ENCODE results near the gene DNAH8. TPM values are rescaled to one million over a fixed set of nuclear protein-coding genes. Genes with fewer than 3 reads are reported as not detected.

Gene DNAH8
- total RNA-seq, 1 experiment from 2014 or later, result not detected

- DNase-seq (ENCODE audit: low read depth, low spot score) (no peak), ATAC-seq (no peak)
- H3K27me3 ChIP-seq (ENCODE audit: insufficient read depth, low read length), result no peaks in the 10 kb centered on the region
- peaks cover 0 to 5% of the 10 kb centered on the region in 2 experiments; a peak in 2 of 4 replicates for H3K36me3 ChIP-seq (ENCODE audit: control insufficient read depth in 1 of 2, insufficient read depth in 2 of 2, low read length in 2 of 2)
- intact Hi-C loops (cut with micrococcal nuclease), result no loop called here
- no peak overlapping the region for H3K9ac ChIP-seq (ENCODE audit: low read length)
- TF ChIP-seq TCF7L2 (IDR thresholded peaks at IDR 0.05; ENCODE audit: borderline replicate concordance, extremely low read depth, insufficient read depth, insufficient read length) (no peak), CEBPB (IDR thresholded peaks at IDR 0.05; ENCODE audit: low read depth) (no peak), SIN3A (IDR thresholded peaks at IDR 0.05; ENCODE audit: low read depth) (no peak), YY1 (IDR thresholded peaks at IDR 0.05; ENCODE audit: extremely low read depth, insufficient replicate concordance, low read depth, low read length) (no peak)
- TF ChIP-seq, protein P1, sequence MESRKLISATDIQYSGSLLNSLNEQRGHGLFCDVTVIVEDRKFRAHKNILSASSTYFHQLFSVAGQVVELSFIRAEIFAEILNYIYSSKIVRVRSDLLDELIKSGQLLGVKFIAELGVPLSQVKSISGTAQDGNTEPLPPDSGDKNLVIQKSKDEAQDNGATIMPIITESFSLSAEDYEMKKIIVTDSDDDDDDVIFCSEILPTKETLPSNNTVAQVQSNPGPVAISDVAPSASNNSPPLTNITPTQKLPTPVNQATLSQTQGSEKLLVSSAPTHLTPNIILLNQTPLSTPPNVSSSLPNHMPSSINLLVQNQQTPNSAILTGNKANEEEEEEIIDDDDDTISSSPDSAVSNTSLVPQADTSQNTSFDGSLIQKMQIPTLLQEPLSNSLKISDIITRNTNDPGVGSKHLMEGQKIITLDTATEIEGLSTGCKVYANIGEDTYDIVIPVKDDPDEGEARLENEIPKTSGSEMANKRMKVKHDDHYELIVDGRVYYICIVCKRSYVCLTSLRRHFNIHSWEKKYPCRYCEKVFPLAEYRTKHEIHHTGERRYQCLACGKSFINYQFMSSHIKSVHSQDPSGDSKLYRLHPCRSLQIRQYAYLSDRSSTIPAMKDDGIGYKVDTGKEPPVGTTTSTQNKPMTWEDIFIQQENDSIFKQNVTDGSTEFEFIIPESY (IDR thresholded peaks at IDR 0.05; ENCODE audit: extremely low read depth, insufficient replicate concordance, low read length), result no peak
- no peaks in the 10 kb centered on the region for H3K9me2 ChIP-seq (ENCODE audit: insufficient read depth)
- ChIA-PET RAD21 (ENCODE audit: low non-redundant PET in 1 of 2, low total read pairs in 2 of 2, uncharacterized antibody in 2 of 2, unreplicated experiment in 2 of 2) (interaction anchor here in 1 of 2 experiments (0.6 kb wide), 1 partner anchor 44 kb away, joined by 3 read pairs; no protein-coding TSS in a partner anchor), POLR2A (no interaction called here), CTCF (no interaction called here)
- H2AFZ ChIP-seq (ENCODE audit: low read depth, low read length, poor library complexity, severe bottlenecking), result no peak overlapping the region
- H4K20me1 ChIP-seq (ENCODE audit: insufficient read depth), result peaks cover 26% of the 10 kb centered on the region; the same call in 1 of the 2 replicates
- H3K27ac ChIP-seq (ENCODE audit: low read depth, low read length), result no peak overlapping the region
- H3K4me1 ChIP-seq (ENCODE audit: control insufficient read depth in 1 of 2, insufficient read depth in 2 of 2, low read length in 2 of 2), result no peaks in the 10 kb centered on the region
- BruUV-seq (replicated peaks), result no TSS peak
- no peaks in the 10 kb centered on the region for H3K9me3 ChIP-seq (ENCODE audit: control insufficient read depth in 1 of 2, insufficient read depth in 1 of 2, low read depth in 1 of 2, low read length in 2 of 2)
- H3K79me2 ChIP-seq (ENCODE audit: insufficient read depth, low read length), result peaks cover 95% of the 10 kb centered on the region
- no peak overlapping the region for H3K4me2 ChIP-seq (ENCODE audit: low read length)
- H3K4me3 ChIP-seq (replicated peaks in 1 of 2; ENCODE audit: low read depth in 1 of 2, low read length in 2 of 2), result no peak overlapping the region
Observed at GRCh38 chr6:38695227-38695900, 19.7 kb upstream of the DNAH8 start.

DNA sequence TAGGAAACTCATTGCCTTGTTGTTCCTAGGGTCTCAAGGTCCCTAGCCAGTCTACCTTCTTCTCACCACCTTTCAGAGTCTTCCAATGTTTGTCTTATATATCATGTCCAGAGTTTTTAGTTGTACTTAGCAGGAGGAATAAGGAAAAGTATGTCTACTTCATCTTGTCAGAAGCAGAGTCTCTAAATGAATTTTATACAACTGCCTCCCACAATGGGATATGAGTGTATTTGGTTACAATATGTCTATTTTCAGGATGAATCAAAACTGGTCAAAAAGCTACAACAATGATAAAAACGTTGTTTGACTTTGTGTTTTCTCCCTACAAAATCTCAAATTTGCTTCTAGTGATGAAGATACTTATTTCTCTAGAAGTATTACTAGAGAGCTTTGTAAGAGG is 19.2 kb upstream of the DNAH8 start:
- Histone ChIP-seq H2AFZ (ENCODE audit: low read depth, low read length, poor library complexity, severe bottlenecking) (no peak overlapping the region), H3K27ac (ENCODE audit: low read depth, low read length) (no peak overlapping the region), H3K4me3 (replicated peaks in 1 of 2; ENCODE audit: low read depth in 1 of 2, low read length in 2 of 2) (no peak overlapping the region), H4K20me1 (ENCODE audit: insufficient read depth) (peaks cover 24% of the 10 kb centered on the region; the same call in 1 of the 2 replicates), H3K9me3 (ENCODE audit: control insufficient read depth in 1 of 2, insufficient read depth in 1 of 2, low read depth in 1 of 2, low read length in 2 of 2) (no peaks in the 10 kb centered on the region), H3K9ac (ENCODE audit: low read length) (no peak overlapping the region), H3K4me2 (ENCODE audit: low read length) (no peak overlapping the region), H3K4me1 (ENCODE audit: control insufficient read depth in 1 of 2, insufficient read depth in 2 of 2, low read length in 2 of 2) (no peaks in the 10 kb centered on the region), H3K36me3 (ENCODE audit: control insufficient read depth in 1 of 2, insufficient read depth in 2 of 2, low read length in 2 of 2) (peaks cover 0 to 10% of the 10 kb centered on the region in 2 experiments; a peak in 2 of 4 replicates), H3K9me2 (ENCODE audit: insufficient read depth) (no peaks in the 10 kb centered on the region), H3K79me2 (ENCODE audit: insufficient read depth, low read length) (peaks cover 95% of the 10 kb centered on the region), H3K27me3 (ENCODE audit: insufficient read depth, low read length) (no peaks in the 10 kb centered on the region)
- ChIA-PET RAD21 (ENCODE audit: low non-redundant PET in 1 of 2, low total read pairs in 2 of 2, uncharacterized antibody in 2 of 2, unreplicated experiment in 2 of 2) (no interaction called here), CTCF (no interaction called here), POLR2A (no interaction called here)
- DNase-seq (ENCODE audit: low read depth, low spot score) (no peak), ATAC-seq (no peak)
- BruUV-seq (replicated peaks), result no TSS peak
- intact Hi-C loops (cut with micrococcal nuclease), result no loop called here
- TF ChIP-seq CBX3 (IDR thresholded peaks at IDR 0.05; ENCODE audit: low read depth), result no peak
- TF ChIP-seq SIN3A (IDR thresholded peaks at IDR 0.05; ENCODE audit: low read depth), result no peak
- TF ChIP-seq, protein P1 (IDR thresholded peaks at IDR 0.05; ENCODE audit: extremely low read depth, insufficient replicate concordance, low read length), result no peak
- no peak for TF ChIP-seq JUND (IDR thresholded peaks at IDR 0.05)
- TF ChIP-seq, protein P2, sequence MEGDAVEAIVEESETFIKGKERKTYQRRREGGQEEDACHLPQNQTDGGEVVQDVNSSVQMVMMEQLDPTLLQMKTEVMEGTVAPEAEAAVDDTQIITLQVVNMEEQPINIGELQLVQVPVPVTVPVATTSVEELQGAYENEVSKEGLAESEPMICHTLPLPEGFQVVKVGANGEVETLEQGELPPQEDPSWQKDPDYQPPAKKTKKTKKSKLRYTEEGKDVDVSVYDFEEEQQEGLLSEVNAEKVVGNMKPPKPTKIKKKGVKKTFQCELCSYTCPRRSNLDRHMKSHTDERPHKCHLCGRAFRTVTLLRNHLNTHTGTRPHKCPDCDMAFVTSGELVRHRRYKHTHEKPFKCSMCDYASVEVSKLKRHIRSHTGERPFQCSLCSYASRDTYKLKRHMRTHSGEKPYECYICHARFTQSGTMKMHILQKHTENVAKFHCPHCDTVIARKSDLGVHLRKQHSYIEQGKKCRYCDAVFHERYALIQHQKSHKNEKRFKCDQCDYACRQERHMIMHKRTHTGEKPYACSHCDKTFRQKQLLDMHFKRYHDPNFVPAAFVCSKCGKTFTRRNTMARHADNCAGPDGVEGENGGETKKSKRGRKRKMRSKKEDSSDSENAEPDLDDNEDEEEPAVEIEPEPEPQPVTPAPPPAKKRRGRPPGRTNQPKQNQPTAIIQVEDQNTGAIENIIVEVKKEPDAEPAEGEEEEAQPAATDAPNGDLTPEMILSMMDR (IDR thresholded peaks at IDR 0.05 in 2 of 3, conservative IDR thresholded peaks at IDR 0.05 in 1 of 3; ENCODE audit: borderline replicate concordance in 1 of 3, insufficient read depth in 1 of 3, low read depth in 2 of 3, low read length in 2 of 3), result no peak
- no peak for TF ChIP-seq TCF7L2 (IDR thresholded peaks at IDR 0.05; ENCODE audit: borderline replicate concordance, extremely low read depth, insufficient read depth, insufficient read length)
- no peak for TF ChIP-seq ELF1 (IDR thresholded peaks at IDR 0.05; ENCODE audit: borderline replicate concordance, low read depth)
